HG03175 (cell line): ENCODE measurements around the gene PAAF1.
A peak's percentile ranks its signal among the peaks of the same experiment; 100 is the strongest.

Experiments
- ATAC-seq: cut with Tn5 transposase; IDR thresholded peaks from one replicate; pipeline ENCODE4 v1.9.1; 2021; ENCODE audit warnings: mild to moderate bottlenecking, moderate library complexity; ENCODE audit not compliant: unreplicated experiment

Gene PAAF1

DNA sequence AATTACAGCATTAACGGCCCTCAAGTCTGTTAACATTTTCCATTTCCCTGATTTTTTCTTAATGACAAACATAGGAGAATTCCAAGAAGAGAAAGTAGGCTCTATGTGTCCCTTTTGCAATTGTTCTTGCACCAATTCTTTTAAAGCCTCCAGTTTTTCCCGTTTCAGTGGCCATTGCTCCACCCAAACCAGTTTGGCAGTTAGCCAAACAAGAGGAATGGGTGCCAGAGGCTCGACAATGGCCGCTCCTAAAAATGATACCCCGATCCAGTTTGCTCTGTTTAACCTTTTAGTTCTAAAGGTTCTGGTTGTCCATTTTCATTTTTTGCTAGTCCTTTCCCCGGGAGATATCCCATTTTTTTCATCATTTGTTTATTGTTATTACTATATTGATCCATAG is 67.3 kb downstream of the PAAF1 start:
- ATAC-seq = no peak

DNA sequence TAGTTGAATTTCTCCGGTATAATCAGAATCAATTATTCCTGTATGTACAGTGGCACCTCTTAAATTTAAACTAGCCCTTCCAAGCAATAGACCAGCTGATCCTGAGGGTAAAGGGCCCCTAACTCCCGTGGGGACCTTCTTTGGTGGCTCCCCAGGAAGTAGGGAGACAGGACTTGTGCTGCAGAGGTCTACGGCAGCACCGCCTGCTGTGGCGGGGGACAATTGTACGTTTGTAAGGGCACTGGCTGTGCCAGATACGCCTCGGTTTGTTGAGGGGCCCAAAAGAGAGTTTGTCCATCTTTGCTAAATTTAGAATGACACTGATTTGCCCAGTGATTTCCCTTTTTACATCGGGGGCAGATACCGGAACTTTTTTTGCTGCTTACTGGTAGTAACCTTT is 68.1 kb downstream of the PAAF1 start:
- no peak for ATAC-seq

DNA sequence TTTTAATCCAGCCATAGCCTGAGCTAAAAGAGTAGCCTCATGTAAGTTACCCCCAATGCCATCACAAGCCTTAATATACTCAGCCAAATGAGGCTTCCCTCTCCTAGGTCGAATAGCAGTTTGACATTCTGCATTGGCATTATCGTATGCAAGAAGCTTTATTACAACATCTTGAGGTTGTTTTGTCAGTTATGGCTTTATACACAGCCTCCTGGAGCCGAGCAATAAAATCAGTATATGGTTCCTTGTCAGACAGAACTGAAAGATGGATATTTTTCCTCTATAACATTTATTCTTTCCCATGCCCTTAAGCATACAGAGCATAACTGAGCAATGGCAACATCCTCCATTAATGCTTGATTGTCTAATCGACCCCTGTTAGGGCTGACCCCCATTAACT is 68.6 kb downstream of the PAAF1 start:
- no peak for ATAC-seq

DNA sequence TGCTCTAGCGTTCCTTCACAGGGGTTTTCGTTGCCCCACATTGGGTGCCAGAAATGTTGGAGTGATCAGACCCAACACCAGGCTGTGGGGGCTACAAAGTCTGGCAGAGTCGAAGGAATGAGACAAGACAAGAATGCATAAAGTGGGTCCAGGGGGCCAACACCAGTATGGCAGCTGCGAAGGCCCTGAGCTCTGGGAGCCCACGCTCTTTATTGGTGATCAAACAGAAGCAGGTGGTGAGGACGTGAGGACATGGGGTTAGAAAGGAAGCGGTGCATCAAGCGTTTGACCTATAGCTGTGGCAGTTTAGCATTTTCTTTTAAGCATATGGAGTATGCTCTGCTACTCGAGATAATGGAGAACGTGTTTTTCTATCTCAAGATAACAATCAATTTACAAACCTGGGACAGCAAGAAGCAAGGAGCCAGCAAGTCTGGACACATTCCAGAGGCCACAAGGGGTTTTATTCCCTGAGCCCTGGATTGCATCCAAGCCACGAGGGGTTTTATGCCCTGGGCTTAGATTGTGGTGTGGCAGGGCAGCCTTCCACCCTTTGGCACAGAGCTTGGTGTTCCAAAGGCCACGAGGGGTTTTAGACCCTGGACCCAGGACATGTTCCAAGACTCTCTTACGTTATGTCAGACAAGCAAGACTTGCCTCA is 70.1 kb downstream of the PAAF1 start:
- ATAC-seq = no peak

DNA sequence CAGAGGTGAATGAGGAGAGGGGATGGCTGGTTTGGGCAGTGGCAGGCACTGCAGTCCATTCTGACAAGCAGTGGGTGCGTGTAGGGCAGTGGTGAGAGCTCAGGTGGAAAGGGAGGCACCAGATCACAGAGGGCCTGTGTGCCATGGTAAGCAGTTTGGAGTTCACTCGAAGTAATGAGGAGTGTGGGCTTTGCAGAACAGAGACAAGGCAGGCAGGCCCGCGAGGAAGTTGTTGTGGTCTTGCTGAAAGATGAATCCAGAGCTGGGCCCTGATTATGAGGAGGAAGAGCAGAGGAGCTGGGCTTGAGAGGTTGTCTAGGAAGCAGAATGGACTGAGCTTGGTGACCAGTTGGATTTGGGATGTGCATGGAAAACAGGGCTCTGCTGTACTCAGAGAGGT is 72.4 kb downstream of the PAAF1 start:
- no peak for ATAC-seq

DNA sequence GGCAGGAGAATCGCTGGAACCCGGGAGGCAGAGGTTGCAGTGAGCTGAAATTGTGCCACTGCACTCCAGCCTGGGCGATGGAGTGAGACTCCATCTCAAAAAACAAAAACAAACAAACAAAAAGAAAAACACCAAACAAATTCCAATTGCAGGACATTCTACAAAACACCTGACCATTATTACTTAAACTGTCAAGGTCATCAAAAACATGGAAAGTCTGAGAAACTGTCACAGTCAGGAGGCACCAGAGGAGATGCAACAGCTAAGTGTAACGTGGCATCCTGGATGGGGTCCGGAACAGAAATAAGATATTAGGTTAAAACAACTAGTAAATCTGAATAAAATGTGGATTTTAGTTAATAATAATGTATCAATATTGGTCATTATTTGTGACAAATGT is 73.1 kb downstream of the PAAF1 start:
- ATAC-seq = no peak

DNA sequence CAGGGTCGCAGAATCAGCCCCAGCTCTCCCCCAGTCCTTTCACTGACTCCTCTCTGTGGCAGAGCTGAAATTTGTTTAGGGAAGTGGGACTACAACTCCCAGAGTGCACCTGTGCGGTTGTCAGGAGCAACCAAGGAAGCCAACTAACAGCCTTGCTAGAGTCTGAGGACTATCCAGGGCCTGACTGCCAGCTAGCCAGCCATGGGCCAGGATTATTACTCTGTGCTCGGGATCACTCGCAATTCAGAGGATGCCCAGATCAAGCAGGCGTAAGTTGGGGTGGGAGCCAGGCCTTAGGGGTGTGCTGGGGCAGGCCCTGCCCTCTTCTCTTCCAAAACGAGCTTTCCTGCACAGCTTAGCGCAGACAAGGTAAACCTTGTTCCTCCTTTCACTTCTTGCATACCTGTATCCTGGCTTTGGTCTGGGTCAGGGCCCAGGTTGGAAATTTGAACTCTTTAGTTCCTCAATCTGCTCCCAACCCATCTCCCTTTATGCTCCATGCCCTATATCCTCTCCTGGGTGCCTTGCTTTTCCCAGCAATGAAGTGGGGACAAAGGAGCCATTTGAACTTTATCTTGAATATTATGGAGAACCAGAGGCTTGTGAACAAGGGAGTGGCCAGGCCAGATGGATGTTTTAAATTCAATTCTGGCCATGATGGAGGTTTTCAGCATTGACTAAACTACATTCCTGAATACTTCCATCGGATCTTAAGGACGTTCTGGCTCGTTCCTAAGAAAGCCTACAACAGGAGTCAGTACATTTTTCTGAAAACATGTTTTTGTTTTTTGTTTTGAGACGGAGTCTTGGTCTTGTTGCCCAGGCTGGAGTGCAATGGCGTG is 74.3 kb downstream of the PAAF1 start, which contains the start of gene DNAJB13:
Gene DNAJB13, plus strand, starts transcription at position 158 of the 842 bp plus-strand sequence. Its CDS starts 44 bp downstream, at position 202.
- ATAC-seq = peak; percentile 96

DNA sequence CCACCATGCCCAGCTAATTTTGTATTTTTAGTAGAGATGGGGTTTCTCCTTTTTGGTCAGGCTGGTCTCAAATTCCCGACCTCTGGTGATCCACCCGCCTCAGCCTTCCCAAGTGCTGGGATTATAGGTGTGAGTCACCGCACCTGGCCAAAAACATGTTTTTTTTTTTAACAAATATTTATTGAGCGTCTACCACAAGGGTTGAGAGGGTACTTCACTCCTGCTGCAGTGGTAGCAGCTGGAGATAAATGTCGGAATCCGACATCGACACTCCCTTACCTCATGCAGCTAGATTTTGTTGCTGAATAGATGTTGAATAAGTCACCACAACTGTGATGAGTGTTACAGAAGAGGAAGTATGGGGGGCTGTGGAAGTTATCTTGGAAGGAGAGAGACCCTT is 75.0 kb downstream of the PAAF1 start:
- ATAC-seq = no peak

DNA sequence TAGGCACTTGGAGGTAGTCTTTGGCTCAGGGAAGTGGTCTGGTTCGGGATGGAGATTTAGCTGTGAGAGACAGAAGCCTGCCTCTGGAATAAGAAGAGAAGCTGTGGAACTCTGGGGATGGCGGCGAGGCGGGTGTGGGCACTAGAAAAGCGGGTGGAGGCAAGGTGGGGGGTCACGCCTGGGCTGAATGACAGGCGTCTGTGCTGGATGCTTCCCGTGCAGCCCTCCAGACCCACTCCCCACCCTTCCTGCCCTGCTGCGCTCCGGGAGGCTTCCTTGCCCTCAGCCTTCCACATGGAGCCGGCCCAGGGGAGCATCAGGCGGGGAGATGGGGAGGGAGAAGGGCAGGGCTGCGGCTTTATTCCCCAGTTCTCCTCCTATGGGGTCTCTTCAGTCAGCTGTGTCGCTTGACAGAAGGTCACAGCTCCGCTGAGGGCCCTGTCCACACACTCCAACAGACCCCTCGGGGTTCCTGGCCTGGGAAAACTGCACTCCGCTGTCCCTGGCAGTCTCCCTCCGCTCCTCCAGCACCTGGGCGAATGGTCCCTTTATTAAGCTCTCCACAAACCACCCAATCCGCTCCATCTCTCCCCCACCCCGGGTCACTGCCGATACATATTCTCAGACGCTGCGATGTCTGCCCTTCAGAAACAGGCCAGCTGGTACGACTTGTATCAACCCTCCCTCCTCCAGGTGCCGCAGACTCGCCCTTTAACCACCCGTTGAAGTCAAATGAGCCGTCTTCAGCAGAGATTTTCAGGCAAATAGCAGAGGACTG is 80.3 kb downstream of the PAAF1 start:
- no peak for ATAC-seq

DNA sequence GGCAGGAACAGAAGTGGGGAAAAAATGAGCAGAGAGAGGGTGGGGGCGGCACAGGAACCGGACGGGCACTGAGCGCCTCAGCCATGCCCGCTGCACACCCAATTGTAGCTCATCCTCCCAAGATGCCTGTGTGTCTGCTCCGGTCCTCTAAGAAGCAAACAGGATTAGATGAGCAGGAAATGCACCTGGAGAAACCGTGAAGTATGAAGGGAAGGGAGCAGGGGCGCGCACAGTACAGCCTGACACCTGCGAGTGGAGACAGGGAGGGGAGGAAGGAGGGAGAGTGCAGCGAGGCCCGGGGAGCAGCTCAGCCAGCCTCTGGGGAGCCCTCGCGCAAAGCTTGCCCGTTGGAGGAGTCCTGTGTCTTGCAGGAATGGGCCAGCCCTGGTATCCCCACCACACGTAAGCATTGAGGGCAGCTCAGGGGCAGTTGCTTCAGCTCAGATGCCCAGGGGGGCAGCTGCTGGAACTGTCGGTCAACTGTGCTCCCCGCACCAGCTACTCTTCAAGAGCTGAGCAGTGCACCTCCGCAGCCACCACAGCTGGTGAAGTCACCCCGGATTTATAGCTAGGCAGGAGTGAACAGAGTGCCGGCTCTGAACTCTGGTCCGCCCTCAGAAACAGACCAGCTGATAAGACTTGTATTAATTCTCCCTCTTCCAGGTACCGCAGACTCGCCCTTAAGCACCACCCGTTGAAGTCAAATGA is 81.0 kb downstream of the PAAF1 start:
- no peak for ATAC-seq

DNA sequence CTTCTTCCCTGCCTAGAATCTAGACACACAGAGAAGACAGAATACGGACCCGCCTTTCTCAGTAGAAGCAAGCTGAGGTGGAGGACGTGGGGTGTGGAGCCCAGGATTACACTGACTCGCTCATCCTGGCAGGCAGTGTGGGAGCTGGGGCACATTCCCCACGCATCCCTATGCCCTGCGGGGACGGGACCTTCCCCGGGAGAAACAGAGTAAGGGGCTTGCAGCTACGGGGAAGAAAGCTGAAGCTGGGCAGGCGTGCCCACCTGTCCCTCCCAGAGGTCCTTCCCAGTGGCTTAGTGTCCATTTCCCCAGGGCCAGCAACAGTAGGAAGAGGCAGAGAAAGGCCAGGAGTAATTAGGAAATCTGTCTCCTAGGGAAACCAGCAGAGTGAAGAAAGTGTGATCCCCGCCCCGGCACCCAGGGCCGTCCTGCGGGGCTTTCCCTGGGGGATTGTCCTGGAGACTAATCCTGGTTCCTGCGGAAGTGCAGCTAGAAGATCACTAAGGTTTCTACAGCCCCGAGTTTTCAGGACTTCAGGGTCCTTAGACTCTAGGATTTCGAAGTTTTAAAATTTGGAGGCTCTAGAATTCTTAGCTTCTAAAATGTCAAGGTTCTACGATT is 81.8 kb downstream of the PAAF1 start:
- no peak for ATAC-seq

DNA sequence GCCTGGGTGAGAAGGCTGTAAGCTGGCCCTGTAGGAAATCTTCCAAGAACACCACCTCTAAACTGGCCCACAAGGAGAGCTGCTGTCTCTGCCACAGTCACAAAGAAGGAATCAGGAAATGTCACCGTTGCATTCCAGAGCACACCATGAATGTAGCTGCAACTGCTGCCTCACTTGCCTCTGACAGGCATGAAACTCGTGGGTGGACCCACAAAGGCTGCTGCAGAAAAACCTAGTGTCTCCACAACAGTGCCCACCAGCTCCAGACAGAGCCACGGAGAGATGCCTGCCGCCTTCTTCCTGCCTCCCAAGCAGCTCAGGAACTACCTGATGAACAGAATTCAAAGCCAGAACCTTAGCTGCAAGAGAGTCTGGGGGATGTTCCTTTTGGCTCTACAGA is 84.5 kb downstream of the PAAF1 start:
- ATAC-seq = no peak

DNA sequence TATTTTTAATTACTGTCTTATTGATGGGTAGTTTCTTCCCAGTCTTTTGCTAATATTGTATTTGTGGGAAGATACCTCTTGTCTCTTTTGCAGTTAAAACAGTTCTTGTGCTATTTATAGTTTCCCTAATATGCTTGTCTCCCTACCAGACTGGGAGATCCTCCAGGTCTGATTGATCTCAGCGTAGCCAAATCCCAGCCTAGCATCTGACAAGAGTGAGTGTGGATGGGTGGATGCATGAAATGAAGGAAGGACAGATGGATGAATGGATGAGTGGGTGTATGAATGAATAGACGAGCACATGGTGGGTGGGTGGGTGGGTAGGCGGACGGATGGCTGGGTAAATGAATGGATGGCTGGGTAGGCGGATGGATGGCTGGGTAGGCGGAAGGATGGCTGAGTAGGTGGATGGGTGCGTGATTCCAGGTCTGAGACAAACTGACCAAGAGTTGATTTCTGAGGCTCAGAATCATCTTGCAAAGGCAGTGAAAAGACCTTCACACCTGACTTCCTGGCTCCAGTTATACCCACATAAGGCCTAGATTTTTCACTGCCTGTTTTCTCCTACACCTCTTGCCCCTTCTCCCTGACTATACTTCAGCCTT is 85.4 kb downstream of the PAAF1 start:
- no peak for ATAC-seq

DNA sequence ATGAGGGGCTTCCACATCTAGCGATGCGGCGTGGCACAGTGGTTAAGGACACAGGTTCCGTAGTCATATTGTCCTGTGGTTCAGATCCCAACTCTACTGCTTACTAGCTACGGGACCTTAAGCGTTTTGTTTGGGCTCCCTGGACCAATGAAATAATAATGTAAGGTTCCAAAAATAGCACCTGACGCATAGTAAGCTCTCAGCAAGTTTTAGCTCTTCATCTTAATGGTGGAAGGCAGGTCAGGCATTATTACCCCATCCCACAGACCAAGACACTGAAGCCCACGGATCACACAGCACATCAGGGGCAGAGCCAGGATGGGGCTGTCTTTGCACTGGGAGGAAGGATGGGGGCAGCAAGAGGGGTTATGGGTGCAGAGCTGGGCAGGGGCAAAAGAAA is 87.1 kb downstream of the PAAF1 start:
- no peak for ATAC-seq

DNA sequence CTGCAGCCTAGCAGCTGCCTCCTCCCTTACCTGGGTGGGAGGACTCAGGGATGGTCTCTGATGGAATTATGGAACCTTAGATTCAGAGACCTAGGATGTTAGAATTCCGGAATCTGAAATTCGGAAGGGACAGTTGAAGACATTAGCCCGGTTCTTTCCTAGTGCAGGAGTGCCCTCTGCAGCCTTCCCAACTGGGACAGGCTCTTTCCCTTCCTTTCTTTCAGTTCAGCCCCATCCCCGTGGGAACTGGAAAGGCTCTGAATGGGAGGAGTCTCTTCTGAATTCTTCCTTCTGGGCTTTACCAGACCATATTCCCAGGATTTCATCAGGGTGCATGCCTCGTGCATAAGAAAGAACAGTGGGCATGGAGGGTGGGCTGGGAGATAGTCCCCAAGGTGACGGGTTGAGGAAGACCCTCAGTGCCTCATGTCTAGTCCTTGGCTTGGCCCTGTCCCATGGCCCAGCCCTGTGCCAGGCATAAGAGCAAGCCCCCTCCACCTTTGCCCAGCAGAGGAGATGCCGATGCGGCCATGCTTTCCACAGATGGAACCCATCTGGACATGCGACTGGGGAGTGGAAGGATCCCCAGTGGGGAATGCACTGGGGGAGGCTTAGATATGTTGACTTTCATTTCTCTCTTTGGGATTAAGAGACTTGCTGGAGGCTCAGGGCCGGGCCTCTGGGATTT is 88.4 kb downstream of the PAAF1 start:
- ATAC-seq = no peak

DNA sequence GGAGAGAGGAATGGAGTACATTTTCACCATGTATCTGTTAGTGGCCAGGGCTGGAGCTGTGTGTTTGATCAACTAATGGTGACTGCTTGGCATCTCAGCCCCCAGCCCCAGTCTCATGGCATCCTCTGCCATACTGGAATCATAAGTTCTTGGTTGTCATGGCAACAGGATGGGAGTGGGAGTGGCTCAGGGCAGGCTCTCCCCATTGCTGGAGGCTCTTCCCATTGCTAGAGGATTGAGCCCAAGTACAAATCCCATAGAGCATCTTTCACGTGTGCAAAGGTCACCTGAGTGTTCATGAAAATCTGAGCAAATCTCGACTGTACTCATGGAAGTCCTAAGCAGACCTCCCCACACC is 88.9 kb downstream of the PAAF1 start:
- no peak for ATAC-seq

DNA sequence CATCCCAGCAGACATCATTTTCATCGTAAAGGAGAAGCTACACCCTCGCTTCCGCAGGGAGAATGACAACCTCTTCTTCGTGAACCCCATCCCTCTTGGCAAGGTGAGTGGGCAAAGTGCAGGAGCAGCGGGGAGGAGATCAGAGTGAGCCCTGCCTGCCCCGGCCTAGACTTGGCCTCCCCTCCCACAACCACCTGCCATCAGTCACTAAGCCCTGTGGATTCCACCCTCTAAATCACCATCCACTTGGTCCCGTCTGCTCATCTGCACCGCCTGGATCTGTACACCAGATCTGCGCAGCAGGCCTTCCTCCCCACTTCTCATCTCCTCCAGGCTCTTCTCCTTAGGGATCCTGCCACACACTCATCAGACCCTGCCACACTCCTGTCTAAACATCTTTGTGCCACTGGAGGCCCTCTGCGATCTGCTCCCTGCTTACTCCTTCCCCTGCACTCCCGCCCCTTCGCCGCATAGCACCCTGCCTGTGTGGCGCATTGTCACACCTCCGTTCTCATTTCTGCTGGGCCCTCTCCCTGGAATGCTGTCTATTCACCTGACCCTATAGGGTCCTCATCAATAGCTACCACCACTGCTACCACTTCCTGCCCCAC is 91.7 kb downstream of the PAAF1 start:
- ATAC-seq = no peak

DNA sequence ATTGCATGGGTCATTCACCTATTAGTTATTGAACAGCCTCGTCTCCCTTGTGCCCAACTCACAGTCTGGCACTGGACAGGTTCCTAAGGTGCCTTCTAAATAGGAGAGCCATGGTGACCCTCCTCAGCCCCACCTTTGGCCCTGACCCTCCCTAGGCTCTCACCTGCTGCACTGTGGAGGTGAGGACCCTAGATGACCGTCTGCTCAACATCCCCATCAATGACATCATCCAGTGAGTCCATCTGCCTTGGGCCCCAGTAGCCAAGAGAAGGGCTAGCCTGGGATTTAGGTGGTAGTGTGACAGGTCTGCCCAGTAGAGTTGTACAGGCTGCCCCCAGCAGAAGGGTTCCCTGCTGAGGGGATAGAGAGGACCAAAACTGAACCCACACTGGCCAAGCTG is 92.3 kb downstream of the PAAF1 start:
- ATAC-seq = no peak
